Breast epithelium (tissue), 3 donors: ENCODE measurements around the gene GRIP1.

Experiments
- CTCF ChIP-seq, 3 donors: fragments of 450-650 bp; IDR thresholded peaks; one replicate each; pipeline ENCODE4 v1.5.1; 2016 to 2017; ENCODE audit warnings: antibody characterized with exemption in 3 of 3, mild to moderate bottlenecking in 3 of 3, moderate library complexity in 3 of 3
- POLR2A ChIP-seq: fragments of 450-650 bp; IDR thresholded peaks from one replicate; pipeline ENCODE4 v1.6.1; 2016; ENCODE audit warnings: antibody characterized with exemption, mild to moderate bottlenecking, moderate library complexity
- POLR2AphosphoS5 ChIP-seq, 3 donors: sonication (generic); formaldehyde crosslinking; IDR thresholded peaks; one replicate each; pipeline ENCODE4 v1.6.1; 2017; ENCODE audit warnings: antibody characterized with exemption in 3 of 3

GRCh38 chr12:66537876-66538275 lies 141.0 kb downstream of the GRIP1 start:
- no peak for TF ChIP-seq CTCF (IDR thresholded peaks at IDR 0.05)
- no peak for TF ChIP-seq POLR2AphosphoS5 (IDR thresholded peaks at IDR 0.05)
- TF ChIP-seq POLR2A: no peak
